MCF 10A (cell line): Measurements from ENCODE around the gene TXN2. TPM values are rescaled to one million over a fixed set of nuclear protein-coding genes. Genes with fewer than 3 reads are reported as not detected.

Source experiments
- BruUV-seq: library from RNA; stranded (reverse); fragments of 400-500 nt; replicated peaks from 2 replicates; lab custom pipeline; 2021; lab: Mats Ljungman, UMichigan
- CTCF ChIA-PET: fragments of 300-600 bp; sonication (Branson Sonifier 250); formaldehyde crosslinking; extraction: SDS; loops from one replicate; lab custom pipeline; 2021; ENCODE audit warnings: antibody characterized with exemption, inconsistent platforms; lab: Yijun Ruan, JAX
- POLR2A ChIA-PET: fragments of 300-600, 350-650 bp; sonication (Branson Sonifier 250); formaldehyde crosslinking; extraction: SDS; loops from one replicate; lab custom pipeline; 2020; ENCODE audit warnings: antibody characterized with exemption, inconsistent platforms; lab: Yijun Ruan, JAX
- DNase-seq: peaks from one replicate; pipeline ENCODE4 v3.0.0-alpha.2; 2018; ENCODE audit not compliant: unreplicated experiment
- H3K27ac Mint-ChIP-seq: one replicate; pipeline ENCODE4 v1.8.0; 2022; ENCODE audit warnings: mild to moderate bottlenecking, low read depth, mixed read lengths; ENCODE audit not compliant: unreplicated experiment
- H3K27me3 Mint-ChIP-seq: one replicate; pipeline ENCODE4 v1.8.0; 2022; ENCODE audit warnings: mixed read lengths; ENCODE audit not compliant: insufficient read depth, unreplicated experiment
- H3K36me3 Mint-ChIP-seq: one replicate; pipeline ENCODE4 v1.8.0; 2022; ENCODE audit warnings: mild to moderate bottlenecking, moderate library complexity, mixed read lengths; ENCODE audit not compliant: insufficient read depth, unreplicated experiment
- H3K4me1 Mint-ChIP-seq: one replicate; pipeline ENCODE4 v1.8.0; 2022; ENCODE audit warnings: mixed read lengths; ENCODE audit not compliant: insufficient read depth, unreplicated experiment
- H3K4me3 Mint-ChIP-seq: one replicate; pipeline ENCODE4 v1.8.0; 2022; ENCODE audit warnings: mild to moderate bottlenecking, moderate library complexity, mixed read lengths; ENCODE audit not compliant: unreplicated experiment
- H3K9me3 Mint-ChIP-seq: one replicate; pipeline ENCODE4 v1.8.0; 2022; ENCODE audit warnings: mixed read lengths; ENCODE audit not compliant: unreplicated experiment
- CTCF ChIP-seq: fragments of 200-600 bp; IDR thresholded peaks from one replicate; pipeline ENCODE4 v1.8.0; 2022; ENCODE audit warnings: antibody characterized with exemption, mild to moderate bottlenecking; ENCODE audit not compliant: unreplicated experiment
- intact Hi-C: fragments of 100-400 bp; cut with micrococcal nuclease; formaldehyde crosslinking; loops from 2 replicates; pipeline ENCODE4 v1.14.1; 2022
- total RNA-seq: library from RNA; stranded (reverse); gene quantifications from 2 replicates; pipeline ENCODE4 v1.2.3, GENCODE V29; 2022

TXN2 gene
- total RNA-seq, 1 experiment from 2014 or later = 83.2 TPM

- no peak for TF ChIP-seq CTCF
- CTCF ChIA-PET = interaction anchor here (0.7 to 8.5 kb wide), 2 partner anchors 82 to 174 kb away, joined by 4 to 180 read pairs; no protein-coding TSS in a partner anchor
- H3K36me3 Mint-ChIP-seq = peaks cover 59% of the 10 kb centered on the region
- no peak overlapping the region for H3K4me3 Mint-ChIP-seq
- no peak for DNase-seq
- intact Hi-C loops = no loop called here
- no peaks in the 10 kb centered on the region for H3K27me3 Mint-ChIP-seq
- BruUV-seq = no TSS peak
- H3K4me1 Mint-ChIP-seq = peaks cover 29% of the 10 kb centered on the region
- peaks cover 8% of the 10 kb centered on the region for H3K9me3 Mint-ChIP-seq
- POLR2A ChIA-PET = interaction anchor here (3.9 kb wide), 1 partner anchor 148 kb away, joined by 20 read pairs; no protein-coding TSS in a partner anchor
- peak overlapping the region; percentile 23 for H3K27ac Mint-ChIP-seq
Observed at GRCh38 chr22:36472689-36473088, 8.8 kb downstream of the TXN2 start.

- peak; percentile 67 for DNase-seq
- H3K4me1 Mint-ChIP-seq = peaks cover 41% of the 10 kb centered on the region
- peaks cover 8% of the 10 kb centered on the region for H3K9me3 Mint-ChIP-seq
- intact Hi-C loops = loop anchor here (2.0 kb wide), 1 partner anchor 147 kb away; no protein-coding TSS in a partner anchor
- H3K36me3 Mint-ChIP-seq = peaks cover 50% of the 10 kb centered on the region
- BruUV-seq = no TSS peak
- no peaks in the 10 kb centered on the region for H3K27me3 Mint-ChIP-seq
- ChIA-PET CTCF (interaction anchor here (0.6 to 8.5 kb wide), 25 partner anchors 9 to 406 kb away, joined by 3 to 180 read pairs (median 5); partner anchors contain the start of genes IFT27 and TXN2), POLR2A (interaction anchor here (0.6 to 10.7 kb wide), 17 partner anchors 10 to 694 kb away, joined by 3 to 100 read pairs (median 3); partner anchors contain the start of genes MYH9 and TXN2)
- peak overlapping the region; percentile 65 for H3K27ac Mint-ChIP-seq
- no peak for TF ChIP-seq CTCF
- H3K4me3 Mint-ChIP-seq = peak overlapping the region; percentile 21
Observed at GRCh38 chr22:36471341-36471821, 10.1 kb downstream of the TXN2 start.

GRCh38 chr22:36470994-36471331 lies 10.5 kb downstream of the TXN2 start:
- peaks cover 46% of the 10 kb centered on the region for H3K36me3 Mint-ChIP-seq
- POLR2A ChIA-PET = interaction anchor here (0.6 to 10.7 kb wide), 14 partner anchors 11 to 332 kb away, joined by 3 to 100 read pairs (median 6); partner anchors contain the start of genes MYH9 and TXN2
- TF ChIP-seq CTCF = no peak
- intact Hi-C loops = loop anchor here (1.0 to 2.0 kb wide), 2 partner anchors 146 to 170 kb away; no protein-coding TSS in a partner anchor
- H3K4me1 Mint-ChIP-seq = peaks cover 42% of the 10 kb centered on the region
- H3K27ac Mint-ChIP-seq = peak overlapping the region; percentile 65
- H3K27me3 Mint-ChIP-seq = no peaks in the 10 kb centered on the region
- CTCF ChIA-PET = interaction anchor here (0.6 to 8.5 kb wide), 29 partner anchors 10 to 406 kb away, joined by 3 to 180 read pairs (median 4); partner anchors contain the start of genes IFT27 and TXN2
- no TSS peak for BruUV-seq
- H3K9me3 Mint-ChIP-seq = peaks cover 8% of the 10 kb centered on the region
- DNase-seq = no peak
- no peak overlapping the region for H3K4me3 Mint-ChIP-seq
